Smooth muscle cell (in vitro differentiated cells): ENCODE measurements around the gene RAPGEF6. TPM values are rescaled to one million over a fixed set of nuclear protein-coding genes. Genes with fewer than 3 reads are reported as not detected.

Source experiments
- DNase-seq: peaks from one replicate; lab custom pipeline; 2025; ENCODE audit not compliant: unreplicated experiment; lab: John Stamatoyannopoulos, UW
- H2AFZ ChIP-seq: fragments of 200-600 bp; sonication (generic); 2 replicates; pipeline ENCODE4 v1.6.0; 2016; ENCODE audit warnings: antibody characterized with exemption, low read depth, mild to moderate bottlenecking
- H3F3A ChIP-seq: fragments of 200-600 bp; sonication (generic); 2 replicates; pipeline ENCODE4 v1.6.0; 2017; ENCODE audit warnings: antibody characterized with exemption, low read depth
- H3K27ac ChIP-seq: fragments of 200-600 bp; sonication (generic); 2 replicates; pipeline ENCODE4 v1.5.1; 2016; ENCODE audit warnings: low read depth, mild to moderate bottlenecking
- H3K27me3 ChIP-seq: fragments of 200-600 bp; sonication (generic); 2 replicates; pipeline ENCODE4 v1.6.1; 2016; ENCODE audit warnings: low read depth, mild to moderate bottlenecking
- H3K36me3 ChIP-seq: fragments of 200-600 bp; sonication (generic); 2 replicates; pipeline ENCODE4 v1.5.1; 2016; ENCODE audit warnings: low read depth
- H3K4me1 ChIP-seq: fragments of 200-600 bp; sonication (generic); 2 replicates; pipeline ENCODE4 v1.5.1; 2016; ENCODE audit warnings: low read depth
- H3K4me2 ChIP-seq: fragments of 200-600 bp; sonication (generic); 2 replicates; pipeline ENCODE4 v1.6.0; 2016; ENCODE audit warnings: mild to moderate bottlenecking
- H3K4me3 ChIP-seq: fragments of 200-600 bp; sonication (generic); 2 replicates; pipeline ENCODE4 v1.5.1; 2016; ENCODE audit warnings: mild to moderate bottlenecking
- H3K79me2 ChIP-seq: fragments of 200-600 bp; sonication (generic); 2 replicates; pipeline ENCODE4 v1.6.0; 2016; ENCODE audit warnings: low read depth, mild to moderate bottlenecking
- H3K9ac ChIP-seq: fragments of 200-600 bp; sonication (generic); 2 replicates; pipeline ENCODE4 v1.6.0; 2016; ENCODE audit warnings: low read depth
- H3K9me3 ChIP-seq: fragments of 200-600 bp; sonication (generic); replicated peaks from 2 replicates; pipeline ENCODE4 v1.5.1; 2016; ENCODE audit warnings: low read depth
- H4K20me1 ChIP-seq: fragments of 200-600 bp; sonication (generic); 2 replicates; pipeline ENCODE4 v1.6.0; 2016; ENCODE audit warnings: low read depth
- CTCF ChIP-seq: fragments of 200-600 bp; sonication (generic); IDR thresholded peaks from 2 replicates; pipeline ENCODE4 v1.5.1; 2017; ENCODE audit warnings: borderline replicate concordance, mild to moderate bottlenecking, antibody characterized with exemption; ENCODE audit not compliant: insufficient read depth, poor library complexity, severe bottlenecking
- WGBS: methylation state at CpG from one replicate; pipeline ENCODE4 v1.1.7; 2016; ENCODE audit warnings: low lambda C conversion rate; 5-methylcytosine and 5-hydroxymethylcytosine counted together
- polyA plus RNA-seq: library from polyadenylated mRNA; unstranded; fragments of >200 nt; fragmentation: Nextera tagmentation; extraction: Ambion mirVana; gene quantifications from 2 replicates; pipeline ENCODE4 v1.2.1, GENCODE V29; 2016
- total RNA-seq: library from RNA; depleted of rRNA; stranded (reverse); fragments of >200 nt; gene quantifications from 2 replicates; pipeline ENCODE4 v1.2.3, GENCODE V29; 2014

The RAPGEF6 gene
- total and polyA plus RNA-seq, 2 experiments from 2014 or later = 1.9 to 13.3 TPM

GRCh38 chr5:131634238-131634637 is 791 bp downstream of the RAPGEF6 start:
- H2AFZ ChIP-seq = peak overlapping the region; percentile 59
- H4K20me1 ChIP-seq = peaks cover 11% of the 10 kb centered on the region
- H3K9me3 ChIP-seq = no peaks in the 10 kb centered on the region
- no peaks in the 10 kb centered on the region for H3K36me3 ChIP-seq
- peak overlapping the region; percentile 88 for H3K4me2 ChIP-seq
- peak overlapping the region; percentile 85 for H3K9ac ChIP-seq
- peaks cover 5% of the 10 kb centered on the region for H3F3A ChIP-seq
- WGBS = 9% methylated on average over 4 of the region's 4 CpGs
- TF ChIP-seq CTCF = no peak
- H3K27me3 ChIP-seq = no peaks in the 10 kb centered on the region
- H3K4me3 ChIP-seq = peak overlapping the region; percentile 74
- H3K79me2 ChIP-seq = peaks cover 49% of the 10 kb centered on the region
- peaks cover 16% of the 10 kb centered on the region for H3K4me1 ChIP-seq
- peak overlapping the region; percentile 97 for H3K27ac ChIP-seq
- DNase-seq = no peak

GRCh38 chr5:131633830-131634229 is 1.2 kb downstream of the RAPGEF6 start:
- Histone ChIP-seq H3K79me2 (peaks cover 49% of the 10 kb centered on the region), H3K36me3 (no peaks in the 10 kb centered on the region), H3K9me3 (no peaks in the 10 kb centered on the region), H3K4me3 (peak overlapping the region; percentile 74), H2AFZ (no peak overlapping the region), H3K4me2 (peak overlapping the region; percentile 88), H3K27me3 (no peaks in the 10 kb centered on the region), H4K20me1 (peaks cover 13% of the 10 kb centered on the region), H3K9ac (peak overlapping the region; percentile 85), H3K27ac (peak overlapping the region; percentile 97), H3K4me1 (peaks cover 16% of the 10 kb centered on the region), H3F3A (peaks cover 5% of the 10 kb centered on the region)
- TF ChIP-seq CTCF = no peak
- no peak for DNase-seq
- WGBS = 64% methylated on average over 5 of the region's 5 CpGs

GRCh38 chr5:131630963-131631350 is 4.1 kb downstream of the RAPGEF6 start:
- H3K4me3 ChIP-seq = no peak overlapping the region
- WGBS = 86% methylated on average over 4 of the region's 4 CpGs
- H3K9me3 ChIP-seq = no peaks in the 10 kb centered on the region
- no peak overlapping the region for H2AFZ ChIP-seq
- H3K4me1 ChIP-seq = peaks cover 8% of the 10 kb centered on the region
- peaks cover 78% of the 10 kb centered on the region for H3K79me2 ChIP-seq
- no peaks in the 10 kb centered on the region for H3K36me3 ChIP-seq
- H4K20me1 ChIP-seq = peaks cover 19% of the 10 kb centered on the region
- no peaks in the 10 kb centered on the region for H3K27me3 ChIP-seq
- H3K4me2 ChIP-seq = no peak overlapping the region
- no peak for TF ChIP-seq CTCF
- H3K27ac ChIP-seq = no peak overlapping the region
- H3K9ac ChIP-seq = no peak overlapping the region
- H3F3A ChIP-seq = no peaks in the 10 kb centered on the region
- no peak for DNase-seq

- Histone ChIP-seq H3K9ac (no peak overlapping the region), H3K36me3 (no peaks in the 10 kb centered on the region), H3K27ac (no peak overlapping the region), H3K27me3 (no peaks in the 10 kb centered on the region), H3K4me2 (no peak overlapping the region), H3K9me3 (no peaks in the 10 kb centered on the region), H3K4me1 (peaks cover 8% of the 10 kb centered on the region), H3F3A (no peaks in the 10 kb centered on the region), H3K79me2 (peaks cover 84% of the 10 kb centered on the region), H2AFZ (no peak overlapping the region), H3K4me3 (no peak overlapping the region), H4K20me1 (peaks cover 19% of the 10 kb centered on the region)
- no peak for TF ChIP-seq CTCF
- DNase-seq = no peak
- WGBS = 58% methylated on average over 4 of the region's 4 CpGs
Observed at GRCh38 chr5:131630208-131630962, 4.6 kb downstream of the RAPGEF6 start.
